Caco-2 (cell line): ENCODE data around the gene SEC61A2. TPM values are rescaled to one million over a fixed set of nuclear protein-coding genes. Genes with fewer than 3 reads are reported as not detected.

Experiments
- BruUV-seq: library from RNA; stranded (reverse); fragments of 400-500 nt; replicated peaks from 2 replicates; lab custom pipeline; 2021; lab: Mats Ljungman, UMichigan
- CTCF ChIA-PET: fragments of 300-600 bp; sonication (Branson Sonifier 250); formaldehyde crosslinking; loops from one replicate; lab custom pipeline; 2022; ENCODE audit warnings: antibody characterized with exemption; lab: Charles Lee
- POLR2A ChIA-PET: fragments of 300-600 bp; sonication (Branson Sonifier 250); formaldehyde crosslinking; loops from one replicate; lab custom pipeline; 2022; ENCODE audit warnings: antibody characterized with exemption; lab: Charles Lee
- DNase-seq, 2 experiments: peaks; one replicate each; pipeline versions ENCODE4 v3.0.0 to v3.0.0-alpha.2; 2020 to 2022
- H3K27me3 ChIP-seq: replicated peaks from 2 replicates; pipeline ENCODE4 v1.6.0; 2011; ENCODE audit warnings: low read length; ENCODE audit not compliant: control insufficient read depth, insufficient read depth
- H3K36me3 ChIP-seq: 2 replicates; pipeline ENCODE4 v1.5.1; 2011; ENCODE audit warnings: low read length; ENCODE audit not compliant: control insufficient read depth, insufficient read depth
- H3K4me1 ChIP-seq: fragments of 250-450 bp; sonication (Bioruptor Pico); 2 replicates; pipeline ENCODE4 v1.5.1; 2020; ENCODE audit warnings: mild to moderate bottlenecking
- H3K4me3 ChIP-seq: 2 replicates; pipeline ENCODE4 v1.5.1; 2011; ENCODE audit warnings: low read depth, mild to moderate bottlenecking, control low read depth, low read length
- H3K9me3 ChIP-seq: fragments of 250-450 bp; sonication (Bioruptor Pico); 2 replicates; pipeline ENCODE4 v1.5.1; 2020; ENCODE audit warnings: mild to moderate bottlenecking, moderate library complexity
- H3K27ac Mint-ChIP-seq: one replicate; pipeline ENCODE4 v1.8.0; 2022; ENCODE audit warnings: mixed read lengths; ENCODE audit not compliant: unreplicated experiment
- H3K27me3 Mint-ChIP-seq: one replicate; pipeline ENCODE4 v1.8.0; 2022; ENCODE audit warnings: mixed read lengths; ENCODE audit not compliant: insufficient read depth, unreplicated experiment
- H3K36me3 Mint-ChIP-seq: one replicate; pipeline ENCODE4 v1.8.0; 2022; ENCODE audit warnings: mild to moderate bottlenecking, mixed read lengths; ENCODE audit not compliant: insufficient read depth, unreplicated experiment
- H3K4me1 Mint-ChIP-seq: one replicate; pipeline ENCODE4 v1.8.0; 2022; ENCODE audit warnings: low read depth, mixed read lengths; ENCODE audit not compliant: unreplicated experiment
- H3K4me3 Mint-ChIP-seq: one replicate; pipeline ENCODE4 v1.8.0; 2022; ENCODE audit warnings: mild to moderate bottlenecking, moderate library complexity, mixed read lengths; ENCODE audit not compliant: unreplicated experiment
- H3K9me3 Mint-ChIP-seq: one replicate; pipeline ENCODE4 v1.8.0; 2022; ENCODE audit warnings: mixed read lengths; ENCODE audit not compliant: unreplicated experiment
- CTCF ChIP-seq, 2 experiments: fragments of 200-600 bp in 1 of 2; IDR thresholded peaks; 1 replicate in 1 of 2; 2 replicates in 1 of 2; pipeline versions ENCODE4 v1.5.1 to v1.8.0; 2011 to 2022; ENCODE audit warnings: antibody characterized with exemption in 1 of 2, control low read depth in 1 of 2, inconsistent platforms in 1 of 2, low read depth in 1 of 2, low read length in 1 of 2, mild to moderate bottlenecking in 1 of 2, moderate library complexity in 1 of 2; ENCODE audit not compliant: insufficient read depth in 1 of 2, severe bottlenecking in 1 of 2, unreplicated experiment in 1 of 2
- intact Hi-C: fragments of 100-400 bp; cut with micrococcal nuclease; formaldehyde crosslinking; loops from one replicate; pipeline ENCODE4 v1.10.0; 2022; ENCODE audit not compliant: unreplicated experiment
- total RNA-seq: library from RNA; stranded (reverse); gene quantifications from 2 replicates; pipeline ENCODE4 v1.2.3, GENCODE V29; 2022

Gene SEC61A2
- total RNA-seq, 1 experiment from 2014 or later: 34.1 TPM

DNA sequence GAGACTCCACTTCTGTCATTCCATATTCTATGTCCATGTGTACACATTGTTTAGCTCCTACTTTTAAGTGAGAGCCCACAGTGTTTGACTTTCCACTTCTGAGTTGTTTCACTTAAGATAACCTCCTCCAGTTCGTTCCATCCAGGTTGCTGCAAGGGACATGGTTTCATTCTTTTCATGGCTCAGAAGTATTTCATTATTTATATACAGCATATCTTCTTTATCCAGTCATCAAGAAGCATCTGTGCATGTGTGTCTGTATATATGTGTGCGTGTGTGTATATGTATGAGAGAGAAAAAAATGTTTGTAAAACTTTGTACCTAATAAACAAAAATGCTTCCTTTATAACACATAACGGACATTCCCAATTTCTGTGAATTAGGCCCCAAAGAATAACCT is 6.2 kb downstream of the SEC61A2 start:
- Mint-ChIP-seq H3K9me3 (no peaks in the 10 kb centered on the region), H3K36me3 (peaks cover 23% of the 10 kb centered on the region), H3K4me3 (no peak overlapping the region), H3K27ac (no peak overlapping the region), H3K27me3 (no peaks in the 10 kb centered on the region), H3K4me1 (peaks cover under 1% of the 10 kb centered on the region)
- intact Hi-C loops: no loop called here
- POLR2A ChIA-PET: no interaction called here
- DNase-seq: no peak
- Histone ChIP-seq H3K4me3 (no peak overlapping the region), H3K27me3 (no peaks in the 10 kb centered on the region), H3K4me1 (no peaks in the 10 kb centered on the region), H3K36me3 (peaks cover 1% of the 10 kb centered on the region), H3K9me3 (no peaks in the 10 kb centered on the region)
- BruUV-seq: no TSS peak
- TF ChIP-seq CTCF (IDR thresholded peaks at IDR 0.05; ENCODE audit: insufficient read depth in 1 of 2, low read depth in 1 of 2, low read length in 1 of 2, severe bottlenecking in 1 of 2, unreplicated experiment in 1 of 2): no peak
- CTCF ChIA-PET: no interaction called here

DNA sequence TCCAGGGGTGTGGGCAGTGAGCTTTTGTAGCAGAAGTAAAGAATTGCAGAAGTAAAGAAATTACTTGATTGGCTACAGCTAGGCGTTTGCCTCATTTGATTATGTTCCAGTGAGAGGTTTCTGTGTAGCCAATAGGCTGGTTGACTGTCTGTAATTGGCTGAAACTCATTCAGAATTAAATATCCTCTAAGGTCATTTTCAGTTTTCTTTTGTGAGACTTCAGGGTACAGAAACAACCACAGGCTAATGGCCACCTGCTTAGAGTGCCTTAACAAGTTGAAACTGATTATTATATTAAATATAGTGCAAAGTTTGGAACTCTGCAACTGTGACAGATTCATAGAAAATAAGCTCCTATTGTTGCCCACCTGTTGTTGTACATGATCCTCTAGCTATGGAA is 10.6 kb downstream of the SEC61A2 start:
- Mint-ChIP-seq H3K27me3 (no peaks in the 10 kb centered on the region), H3K27ac (no peak overlapping the region), H3K4me1 (no peaks in the 10 kb centered on the region), H3K4me3 (no peak overlapping the region), H3K9me3 (no peaks in the 10 kb centered on the region), H3K36me3 (peaks cover 21% of the 10 kb centered on the region)
- BruUV-seq: no TSS peak
- DNase-seq: no peak
- Histone ChIP-seq H3K4me3 (no peak overlapping the region), H3K9me3 (no peaks in the 10 kb centered on the region), H3K4me1 (no peaks in the 10 kb centered on the region), H3K36me3 (peaks cover 5% of the 10 kb centered on the region), H3K27me3 (no peaks in the 10 kb centered on the region)
- ChIA-PET CTCF (interaction anchor here (0.7 kb wide), 1 partner anchor 707 kb away, joined by 4 read pairs; no protein-coding TSS in a partner anchor), POLR2A (no interaction called here)
- intact Hi-C loops: no loop called here
- no peak for TF ChIP-seq CTCF (IDR thresholded peaks at IDR 0.05; ENCODE audit: insufficient read depth in 1 of 2, low read depth in 1 of 2, low read length in 1 of 2, severe bottlenecking in 1 of 2, unreplicated experiment in 1 of 2)

DNA sequence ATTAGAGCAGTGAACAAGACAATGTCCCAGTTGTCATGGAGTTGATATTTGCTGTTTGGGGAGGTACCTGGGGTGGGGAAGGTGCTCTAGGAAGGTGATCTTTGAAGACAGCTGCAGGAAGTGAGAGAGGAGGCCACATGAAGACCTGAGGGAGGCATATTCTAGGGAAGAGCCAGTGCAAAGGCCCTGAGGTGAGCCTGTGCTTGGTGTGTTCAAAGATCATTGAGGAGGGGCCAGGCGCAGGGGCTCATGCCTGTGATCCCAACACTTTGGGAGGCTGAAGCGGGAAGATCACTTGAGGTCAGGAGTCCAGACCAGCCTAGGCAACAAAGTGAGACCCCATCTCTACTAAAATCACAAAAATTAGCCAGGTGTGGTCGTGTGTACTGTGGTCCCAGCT is 15.1 kb downstream of the SEC61A2 start:
- H3K4me1 ChIP-seq: no peaks in the 10 kb centered on the region
- intact Hi-C loops: no loop called here
- TF ChIP-seq CTCF (IDR thresholded peaks at IDR 0.05; ENCODE audit: insufficient read depth in 1 of 2, low read depth in 1 of 2, low read length in 1 of 2, severe bottlenecking in 1 of 2, unreplicated experiment in 1 of 2): no peak
- CTCF ChIA-PET: no interaction called here
- Mint-ChIP-seq H3K4me1 (no peaks in the 10 kb centered on the region), H3K4me3 (no peak overlapping the region), H3K36me3 (peaks cover 36% of the 10 kb centered on the region), H3K27ac (no peak overlapping the region), H3K27me3 (no peaks in the 10 kb centered on the region), H3K9me3 (no peaks in the 10 kb centered on the region)
- H3K4me3 ChIP-seq: no peak overlapping the region
- no peaks in the 10 kb centered on the region for H3K27me3 ChIP-seq
- no peak for DNase-seq
- H3K9me3 ChIP-seq: no peaks in the 10 kb centered on the region
- POLR2A ChIA-PET: no interaction called here
- BruUV-seq: no TSS peak
- peaks cover 4% of the 10 kb centered on the region; the same call in 1 of the 2 replicates for H3K36me3 ChIP-seq
